Measurements from ENCODE around the gene MMAA. TPM values are rescaled to one million over a fixed set of nuclear protein-coding genes. Genes with fewer than 3 reads are reported as not detected.
"Not testable (repeated sequence)": the region's sequence is repeated elsewhere in the genome, so short reads cannot be mapped to it uniquely, and the experiment has no call there.

Gene MMAA
- total and polyA plus RNA-seq, 12 donors: 4.8 to 19.9 (median 13.1) TPM

- Histone ChIP-seq H3K9me3 (replicated peaks in 1 of 3) (no peaks in the 10 kb centered on the region), H3K27me3 (no peaks in the 10 kb centered on the region), H3K36me3 (replicated peaks in 1 of 2) (no peaks in the 10 kb centered on the region), H3K27ac (no peak overlapping the region), H3K4me1 (replicated peaks in 1 of 2) (peaks cover 4 to 9% of the 10 kb centered on the region in 2 donors), H3K4me3 (no peak overlapping the region)
- 63 to 85% (median 70%) methylated on average over 2 of the region's 2 CpGs for WGBS, 4 donors
- TF ChIP-seq CTCF (IDR thresholded peaks at IDR 0.05) (no peak), POLR2A (IDR thresholded peaks at IDR 0.05) (no peak)
- DNase-seq: no peak
- intact Hi-C loops (cut with DNase I): loop anchor here in 1 of 2 donors (10.0 kb wide), 1 partner anchor 379 kb away; no protein-coding TSS in a partner anchor
These were observed 5.0 kb upstream of the MMAA start for GRCh38 chr4:145614233-145614610.

GRCh38 chr4:145618210-145618931, 814 bp upstream of the MMAA start:
- intact Hi-C loops (cut with DNase I): loop anchor here in 1 of 2 donors (10.0 kb wide), 1 partner anchor 384 kb away; no protein-coding TSS in a partner anchor
- TF ChIP-seq CTCF (IDR thresholded peaks at IDR 0.05): no peak
- no peak for TF ChIP-seq POLR2A (IDR thresholded peaks at IDR 0.05)
- no peaks in the 10 kb centered on the region for H3K27me3 ChIP-seq
- DNase-seq: peak in 4 of 7 donors; percentile 13 to 28 (median 18)
- H3K4me3 ChIP-seq: peak overlapping the region; percentile 46 to 88 (median 68)
- H3K9me3 ChIP-seq (replicated peaks in 1 of 3): peaks cover 0 to 5% (median 0%) of the 10 kb centered on the region in 3 donors
- peaks cover 4 to 16% of the 10 kb centered on the region in 2 donors for H3K4me1 ChIP-seq (replicated peaks in 1 of 2)
- H3K36me3 ChIP-seq (replicated peaks in 1 of 2): no peaks in the 10 kb centered on the region
- WGBS, 4 donors: 4 to 9% (median 5%) methylated on average over 19 of the region's 19 CpGs
- H3K27ac ChIP-seq: peak overlapping the region; percentile 28 to 98 (median 97)

GRCh38 chr4:145619639-145619996, 433 bp downstream of the MMAA start:
- peaks cover 0 to 5% (median 0%) of the 10 kb centered on the region in 3 donors for H3K9me3 ChIP-seq (replicated peaks in 1 of 3)
- 0 to 1% (median 0%) methylated on average over 9 of the region's 9 CpGs for WGBS, 4 donors
- H3K27me3 ChIP-seq: no peaks in the 10 kb centered on the region
- peaks cover 4 to 16% of the 10 kb centered on the region in 2 donors for H3K4me1 ChIP-seq (replicated peaks in 1 of 2)
- TF ChIP-seq POLR2A (IDR thresholded peaks at IDR 0.05): no peak
- TF ChIP-seq CTCF (IDR thresholded peaks at IDR 0.05): no peak
- H3K36me3 ChIP-seq (replicated peaks in 1 of 2): no peaks in the 10 kb centered on the region
- peak overlapping the region; percentile 28 to 98 (median 97) for H3K27ac ChIP-seq
- intact Hi-C loops (cut with DNase I): loop anchor here in 1 of 2 donors (10.0 kb wide), 1 partner anchor 385 kb away; no protein-coding TSS in a partner anchor
- H3K4me3 ChIP-seq: peak overlapping the region; percentile 42 to 88 (median 68)
- peak; percentile 29 to 73 (median 57) for DNase-seq

- H3K9me3 ChIP-seq (replicated peaks in 1 of 3); DNase-seq; intact Hi-C loops (cut with DNase I); H3K4me3 ChIP-seq; H3K27me3 ChIP-seq; H3K36me3 ChIP-seq (replicated peaks in 1 of 2); H3K27ac ChIP-seq: not testable (repeated sequence)
- H3K4me1 ChIP-seq (replicated peaks in 1 of 2): peaks cover 0 to 21% of the 10 kb centered on the region in 2 donors
- 96 to 100% (median 97%) methylated on average over 1 of the region's 1 CpG for WGBS, 4 donors
These were observed 2.9 kb downstream of the MMAA start for GRCh38 chr4:145622067-145622466.

Measured in adrenal gland (tissue), 12 donors.